EL (cell line): ENCODE data around the gene KRTAP12-3.
"Not testable (repeated sequence)": the region's sequence is repeated elsewhere in the genome, so short reads cannot be mapped to it uniquely, and the experiment has no call there.

Experiments
- DNase-seq: peaks from one replicate; pipeline ENCODE4 v3.0.0-alpha.2; 2016

Gene KRTAP12-3

DNA sequence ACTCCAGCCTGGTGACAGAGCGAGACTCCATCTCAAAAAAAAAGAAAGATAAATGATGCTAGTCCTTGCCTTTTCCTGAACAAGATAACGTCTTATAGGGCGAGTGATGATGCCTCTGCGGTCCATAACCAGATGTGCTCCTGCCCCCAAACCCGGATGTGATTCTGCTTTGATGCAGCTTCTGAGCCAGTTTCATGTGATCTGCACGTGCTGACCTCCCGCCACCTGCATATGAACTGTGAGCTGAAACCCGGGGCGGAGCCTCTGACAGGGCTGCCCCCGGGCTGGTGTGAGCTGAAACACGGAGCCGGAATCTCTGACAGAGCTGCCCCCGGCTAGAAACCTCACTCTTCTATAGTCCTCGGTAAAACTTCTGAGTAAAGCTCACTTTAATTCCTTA is 4.6 kb upstream of the KRTAP12-3 start:
- no peak for DNase-seq

DNA sequence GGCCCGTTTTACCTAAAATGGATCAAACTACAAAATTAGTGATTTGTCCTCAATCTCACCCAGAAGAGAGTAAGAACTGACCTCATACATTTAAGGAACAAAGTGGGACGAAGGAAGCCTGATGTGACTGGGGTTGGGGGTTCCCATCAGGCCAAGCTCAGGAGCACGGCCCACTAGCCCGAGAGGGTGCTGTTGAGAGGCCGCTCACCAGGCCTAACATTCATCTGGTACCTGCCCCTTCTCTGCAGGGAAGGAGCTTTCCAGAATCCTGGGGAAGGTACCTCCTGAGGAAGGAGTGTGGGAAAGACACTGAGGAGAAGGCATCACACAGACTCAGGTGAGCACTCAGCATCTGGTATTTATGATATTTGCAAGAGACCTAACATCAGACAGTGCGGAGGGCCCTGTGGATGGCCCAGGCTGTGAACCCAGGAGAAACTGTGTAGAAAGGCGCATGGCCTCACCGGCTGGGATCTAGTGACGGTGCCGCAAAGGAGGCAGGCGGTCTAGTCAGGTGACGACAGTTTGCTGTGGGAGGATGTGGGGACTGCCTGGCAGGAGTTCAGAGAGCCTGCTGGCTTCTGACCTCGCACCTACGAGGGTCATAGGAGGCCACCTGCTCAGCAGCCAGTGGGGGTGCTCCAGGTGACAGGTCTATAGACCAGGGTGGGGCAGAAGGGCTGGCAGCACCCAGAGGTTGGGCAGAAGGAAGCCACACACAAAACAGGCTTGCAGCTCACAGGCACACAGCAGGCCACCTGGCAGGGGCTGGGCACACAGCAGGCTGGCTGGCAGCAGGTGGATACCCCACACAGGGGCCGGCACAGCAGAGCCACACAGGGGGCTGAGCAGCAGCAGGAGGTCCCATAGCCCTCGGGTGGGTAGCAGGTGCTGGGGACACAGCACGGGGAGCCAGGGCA is 3.8 kb upstream of the KRTAP12-3 start:
- DNase-seq = no peak

DNA sequence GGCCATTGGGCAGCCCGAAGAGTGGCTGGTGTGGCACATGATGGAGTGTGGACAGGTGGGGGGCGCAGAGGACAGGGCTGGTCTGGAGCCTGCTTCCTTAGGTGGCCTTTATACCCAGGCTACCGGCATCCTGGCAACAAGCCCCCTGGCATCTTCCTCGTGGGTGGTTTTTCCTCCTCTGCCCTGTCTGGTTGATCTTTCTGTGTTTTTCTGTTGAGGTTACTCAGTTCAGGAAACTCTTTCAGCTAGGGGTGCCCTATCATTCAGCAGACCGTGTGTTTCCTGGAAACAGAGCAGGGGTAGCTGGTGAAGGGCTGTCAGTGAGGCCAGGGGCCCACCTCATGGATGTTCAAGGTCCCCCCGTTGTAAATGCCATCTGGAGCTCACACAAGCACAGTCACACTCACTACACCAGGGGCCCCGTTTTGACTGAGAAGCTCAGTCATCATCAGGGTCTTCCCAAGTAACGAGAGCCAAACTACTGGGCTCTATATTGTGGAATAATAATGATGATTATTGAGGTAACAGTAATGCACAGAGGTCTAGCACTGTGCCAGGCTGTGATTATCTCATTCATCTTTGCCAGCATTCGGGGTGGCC is 3.1 kb upstream of the KRTAP12-3 start, which contains the start of gene KRTAP12-4:
TSS of gene KRTAP12-4 (minus strand) at position 84 of the 600 bp plus-strand sequence. CDS start at position 39, 45 bp downstream.
- no peak for DNase-seq

DNA sequence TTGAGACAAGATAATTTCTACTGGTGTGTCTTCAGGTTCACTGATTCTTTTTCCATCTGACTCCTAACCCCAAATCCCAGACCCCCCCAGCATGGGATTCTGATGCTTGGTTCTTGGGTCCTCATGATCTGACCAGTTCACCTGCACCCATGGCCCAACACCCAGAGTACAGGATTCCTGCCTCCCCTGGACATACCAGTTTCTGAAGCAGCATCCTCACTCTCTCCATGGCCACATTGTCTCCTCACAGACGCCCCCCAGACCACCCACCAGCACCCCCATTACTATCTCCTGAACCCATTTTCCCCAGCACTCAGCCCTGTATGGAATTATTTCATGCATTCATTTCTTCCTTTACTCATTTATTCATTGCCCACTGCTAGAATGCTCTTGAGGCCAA is 864 bp upstream of the KRTAP12-3 start:
- no peak for DNase-seq

DNA sequence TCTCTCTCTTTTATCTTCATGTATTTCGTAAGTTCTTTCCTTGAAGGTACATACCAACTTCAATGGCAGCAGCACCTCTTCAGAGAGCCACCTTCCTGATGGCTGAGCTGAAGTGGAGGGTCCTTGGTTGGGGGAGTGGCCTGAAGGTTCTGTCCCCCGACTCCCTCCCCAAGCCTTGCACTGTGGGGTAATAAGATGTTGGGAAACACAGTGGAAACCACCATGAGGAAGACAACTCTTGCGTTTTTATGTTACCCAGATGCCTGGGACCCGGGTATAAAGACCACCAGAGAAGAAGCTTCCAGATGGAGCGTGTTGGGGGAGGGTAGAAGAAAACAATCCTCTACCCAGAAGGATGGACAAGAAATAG is 794 bp downstream of the KRTAP12-3 start:
- no peak for DNase-seq

DNA sequence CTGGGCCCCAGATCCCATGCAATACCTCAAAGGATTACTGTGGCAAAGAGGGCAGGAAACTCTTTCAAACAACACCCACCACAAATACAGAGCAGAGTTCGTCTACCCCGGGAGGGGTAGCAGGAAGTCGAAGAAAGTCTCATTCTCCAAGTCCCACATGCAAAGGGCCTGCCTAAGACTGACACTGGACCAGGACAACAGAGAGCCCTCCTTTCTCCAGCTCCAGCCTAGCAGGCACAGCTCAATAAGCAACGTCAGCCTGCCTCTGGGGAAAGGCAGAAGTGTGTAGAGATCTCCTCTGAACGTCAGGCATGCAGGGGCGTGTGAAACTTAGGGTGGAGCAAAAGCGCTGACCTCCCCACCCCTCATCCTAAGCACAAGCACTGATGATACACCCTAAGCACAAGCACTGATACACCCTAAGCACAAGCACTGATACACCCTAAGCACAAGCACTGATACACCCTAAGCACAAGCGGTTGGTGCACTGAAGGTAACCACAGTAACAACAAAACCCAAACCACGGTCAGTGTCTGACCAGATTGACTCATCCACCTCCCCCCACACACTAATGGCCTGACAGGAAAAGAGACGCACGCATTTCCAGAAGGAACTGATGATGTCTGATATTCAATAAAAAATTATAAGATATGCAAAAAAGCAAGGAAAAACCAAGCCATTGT is 1.3 kb downstream of the KRTAP12-3 start:
- DNase-seq = no peak

DNA sequence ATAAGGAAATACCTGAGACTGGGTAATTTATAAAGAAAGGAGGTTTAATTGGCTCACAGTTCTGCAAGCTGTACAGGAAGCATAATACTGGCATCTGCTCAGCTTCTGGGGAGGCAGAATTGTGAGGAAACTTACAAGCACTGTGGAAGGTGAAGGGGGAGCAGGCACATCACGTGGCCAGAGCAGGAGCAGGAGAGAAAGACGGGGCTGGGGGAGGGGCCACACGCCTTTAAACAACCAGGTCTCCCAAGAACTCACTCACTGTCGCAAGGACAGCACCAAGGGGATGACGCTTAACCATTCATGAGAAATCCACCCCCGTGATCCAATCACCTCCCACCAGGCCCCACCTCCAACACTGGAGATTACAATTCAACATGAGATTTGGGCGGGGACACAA is 3.8 kb downstream of the KRTAP12-3 start:
- not testable (repeated sequence) for DNase-seq

DNA sequence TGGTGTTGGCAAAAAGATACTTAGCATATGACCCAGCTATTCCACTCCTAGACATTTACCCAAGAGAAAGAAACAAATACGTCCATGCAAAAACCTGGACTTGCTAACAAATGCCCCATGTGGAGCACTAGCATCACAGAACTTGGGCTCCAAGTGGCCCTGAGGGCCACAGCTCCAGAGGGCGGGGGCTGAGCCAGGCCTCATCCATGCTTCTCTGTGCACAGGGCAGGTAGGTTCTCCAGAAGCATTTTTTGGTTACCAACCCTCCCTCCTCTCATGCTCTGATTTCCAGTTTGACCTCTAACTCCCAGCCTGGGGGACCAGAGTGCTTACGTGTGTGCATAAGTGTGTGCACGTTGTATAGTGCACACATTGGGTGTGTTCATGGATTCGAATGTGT is 7.0 kb downstream of the KRTAP12-3 start:
- DNase-seq = no peak

DNA sequence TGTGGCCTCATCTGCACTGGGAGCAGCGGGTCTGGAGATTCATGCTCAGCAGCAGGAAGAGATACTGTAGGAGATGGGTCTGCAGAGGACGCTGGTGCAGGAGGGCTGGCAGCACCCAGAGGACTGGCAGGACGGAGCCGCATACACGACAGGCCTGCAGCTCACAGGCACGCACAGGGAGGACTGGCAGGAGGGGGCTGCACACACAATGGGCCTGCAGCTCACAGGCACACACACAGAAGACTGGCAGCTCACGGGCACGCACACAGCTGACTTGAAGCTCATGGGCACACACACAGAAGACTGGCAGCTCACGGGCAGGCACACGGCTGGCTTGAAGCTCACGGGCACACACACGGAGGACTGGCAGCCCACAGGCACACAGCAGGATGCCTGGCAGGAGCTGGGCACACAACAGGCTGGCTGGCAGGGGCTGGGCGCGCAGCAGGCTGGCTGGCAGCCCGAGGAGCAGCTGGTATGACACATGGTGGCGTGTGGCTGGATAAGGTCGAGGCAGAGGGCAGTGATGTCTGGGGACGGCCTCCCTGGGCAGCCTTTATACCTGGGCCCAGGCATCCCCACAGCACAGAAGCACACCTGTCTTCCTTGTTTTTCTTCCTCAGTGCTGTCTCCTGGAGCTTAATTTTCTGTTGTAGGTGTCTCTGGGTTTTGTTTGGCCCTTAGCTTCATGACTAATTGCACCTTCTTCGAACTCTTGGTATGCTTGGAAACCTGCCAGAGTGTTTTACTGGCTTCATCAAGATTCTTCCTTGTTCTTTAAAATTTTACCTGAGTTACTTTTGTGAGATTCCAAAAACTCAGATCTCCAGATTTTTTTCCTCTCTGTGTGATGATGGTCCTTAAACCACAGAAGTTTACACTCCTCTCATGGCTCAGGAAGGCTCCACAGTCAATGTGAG is 8.9 kb downstream of the KRTAP12-3 start, which contains the start of gene KRTAP12-2:
TSS of gene KRTAP12-2 (minus strand) at position 527 of the 920 bp plus-strand sequence. CDS start at position 486, 41 bp downstream.
- no peak for DNase-seq

DNA sequence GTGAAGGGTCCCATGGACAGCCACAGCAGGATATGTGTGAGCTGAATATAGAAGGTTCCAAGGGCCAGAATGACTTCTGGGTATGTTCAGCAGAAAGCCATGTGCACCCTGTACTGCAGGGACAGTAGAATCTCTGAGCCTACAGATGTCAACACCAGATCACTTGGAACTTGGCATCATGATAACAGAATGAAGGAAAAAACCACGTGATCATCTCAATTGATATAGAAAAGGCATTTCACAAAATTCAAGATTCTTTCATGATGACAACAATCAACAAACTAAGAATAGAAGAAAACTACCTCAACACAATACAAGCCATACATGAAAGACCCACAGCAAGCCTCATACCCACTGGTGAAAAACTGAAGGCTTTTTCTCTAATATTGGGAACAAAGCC is 9.9 kb downstream of the KRTAP12-3 start:
- DNase-seq = no peak

DNA sequence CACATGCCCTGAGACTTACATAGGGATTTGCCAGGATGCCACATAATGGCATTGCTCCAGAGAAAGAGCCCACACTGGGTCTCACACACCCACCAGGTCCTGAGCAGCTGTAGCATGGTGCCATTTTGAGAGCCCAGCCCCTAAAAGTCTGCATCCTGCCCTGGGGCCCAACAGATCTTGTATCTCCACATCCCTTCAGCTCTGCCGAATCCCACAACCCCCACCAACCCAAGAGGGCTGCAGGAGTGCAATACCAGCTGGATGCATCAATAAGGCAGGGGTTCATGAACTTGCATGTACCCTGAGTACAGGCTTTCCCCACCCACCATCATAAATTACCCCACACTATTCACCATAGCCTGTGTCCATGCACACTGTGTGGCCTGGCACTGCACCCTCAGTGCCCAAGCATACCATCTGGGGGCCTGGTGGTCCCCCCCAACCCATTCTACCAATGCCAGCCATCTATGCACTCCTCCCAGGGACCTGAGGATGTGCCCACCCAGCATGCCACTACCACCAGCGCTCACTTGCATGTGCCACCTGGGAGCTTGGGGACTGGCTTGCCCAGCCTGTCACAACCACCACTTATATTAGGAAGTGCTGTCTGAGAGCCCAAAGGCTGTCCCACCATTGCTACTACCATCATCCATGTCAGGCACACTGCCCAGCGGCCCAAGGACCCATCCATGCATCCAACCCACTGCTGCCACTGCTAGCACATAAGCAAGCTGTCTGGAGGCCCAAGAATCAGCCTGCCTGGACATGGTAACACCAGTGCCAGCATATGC is 13.1 kb downstream of the KRTAP12-3 start:
- no peak for DNase-seq

DNA sequence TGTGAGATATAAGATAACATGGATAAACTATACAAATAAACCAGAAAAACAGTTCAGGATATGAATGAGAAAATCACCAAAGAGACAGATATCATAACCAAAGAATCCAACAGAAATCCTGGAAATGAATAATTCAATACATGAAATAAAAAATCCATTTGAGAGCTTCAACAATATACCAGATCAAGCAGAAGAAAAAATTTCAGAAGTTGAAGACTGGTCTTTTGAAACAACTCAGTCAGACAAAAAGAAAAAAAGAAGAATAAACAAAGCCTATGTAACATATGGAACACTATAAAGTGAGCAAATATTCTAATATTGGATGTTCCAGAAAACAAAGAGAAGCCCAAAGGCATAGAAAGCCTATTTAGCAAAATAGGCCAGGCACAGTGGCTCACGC is 14.2 kb downstream of the KRTAP12-3 start:
- no peak for DNase-seq

DNA sequence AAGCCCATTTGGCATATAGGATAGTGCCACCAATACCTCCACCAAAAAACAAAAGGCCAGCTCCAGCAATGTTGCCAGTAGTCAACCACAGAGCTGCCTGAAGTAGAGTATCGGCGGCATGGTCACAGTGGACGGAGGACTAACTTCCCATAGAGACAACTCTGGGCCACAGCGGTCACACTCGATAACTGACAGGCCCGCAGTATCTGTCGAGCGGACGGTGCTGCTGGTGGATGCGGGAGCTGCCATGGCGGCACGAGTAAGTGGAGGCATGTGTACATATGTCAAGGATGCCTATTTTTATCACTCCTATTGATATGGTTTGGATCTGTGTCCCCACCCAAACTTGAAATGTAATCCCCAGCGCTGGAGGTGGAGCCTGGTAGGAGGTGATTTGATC is 20.1 kb downstream of the KRTAP12-3 start:
- no peak for DNase-seq

DNA sequence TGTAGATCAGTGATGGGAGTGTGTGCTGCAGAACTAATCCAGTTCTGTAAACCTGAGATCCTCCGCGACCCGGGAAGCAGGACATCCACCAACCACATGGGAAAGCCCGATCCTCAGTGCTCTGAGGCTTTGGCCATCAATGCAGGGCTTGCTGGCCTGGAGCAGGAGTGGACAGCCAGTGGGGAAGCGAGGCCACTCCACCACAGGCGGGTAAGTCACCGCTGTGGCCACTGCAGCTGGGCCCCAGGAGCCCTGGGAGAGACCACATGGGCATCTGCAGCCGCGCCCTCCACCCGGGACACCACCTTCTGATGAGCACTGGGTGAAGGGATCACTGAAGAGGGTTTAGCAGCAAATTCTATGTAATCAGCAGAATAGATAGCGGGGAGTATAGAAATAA is 23.4 kb downstream of the KRTAP12-3 start:
- no peak for DNase-seq

DNA sequence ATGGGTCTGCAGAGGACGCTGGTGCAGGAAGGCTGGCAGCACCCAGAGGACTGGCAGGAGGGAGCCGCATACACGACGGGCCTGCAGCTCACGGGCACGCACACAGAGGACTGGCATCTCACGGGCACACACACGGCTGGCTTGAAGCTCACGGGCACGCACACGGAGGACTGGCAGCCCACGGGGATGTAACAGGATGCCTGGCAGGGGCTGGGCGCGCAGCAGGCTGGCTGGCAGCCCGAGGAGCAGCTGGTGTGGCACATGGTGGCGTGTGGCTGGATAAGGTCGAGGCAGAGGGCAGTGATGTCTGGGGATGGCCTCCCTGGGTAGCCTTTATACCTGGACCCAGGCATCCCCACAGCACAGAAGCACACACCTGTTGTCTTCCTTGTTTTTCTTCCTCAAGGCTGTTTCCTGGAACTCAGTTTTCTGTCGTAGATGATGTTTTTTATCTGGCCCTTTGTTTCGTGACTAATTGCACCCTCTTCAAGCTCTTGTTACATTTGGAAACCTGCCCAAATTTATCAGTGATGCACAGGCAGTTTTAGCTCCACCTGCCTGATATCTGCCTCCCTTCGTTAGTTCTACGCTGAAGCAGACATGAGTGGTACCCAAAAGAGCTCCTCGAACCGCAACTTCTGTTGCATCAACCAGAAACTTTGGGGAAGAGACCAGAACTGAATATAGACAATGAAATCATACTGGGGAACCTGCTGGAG is 24.3 kb downstream of the KRTAP12-3 start, which contains the start of gene KRTAP12-1:
TSS of gene KRTAP12-1 (minus strand) at position 303 of the 719 bp plus-strand sequence. CDS start at position 263, 40 bp downstream.
- no peak for DNase-seq

DNA sequence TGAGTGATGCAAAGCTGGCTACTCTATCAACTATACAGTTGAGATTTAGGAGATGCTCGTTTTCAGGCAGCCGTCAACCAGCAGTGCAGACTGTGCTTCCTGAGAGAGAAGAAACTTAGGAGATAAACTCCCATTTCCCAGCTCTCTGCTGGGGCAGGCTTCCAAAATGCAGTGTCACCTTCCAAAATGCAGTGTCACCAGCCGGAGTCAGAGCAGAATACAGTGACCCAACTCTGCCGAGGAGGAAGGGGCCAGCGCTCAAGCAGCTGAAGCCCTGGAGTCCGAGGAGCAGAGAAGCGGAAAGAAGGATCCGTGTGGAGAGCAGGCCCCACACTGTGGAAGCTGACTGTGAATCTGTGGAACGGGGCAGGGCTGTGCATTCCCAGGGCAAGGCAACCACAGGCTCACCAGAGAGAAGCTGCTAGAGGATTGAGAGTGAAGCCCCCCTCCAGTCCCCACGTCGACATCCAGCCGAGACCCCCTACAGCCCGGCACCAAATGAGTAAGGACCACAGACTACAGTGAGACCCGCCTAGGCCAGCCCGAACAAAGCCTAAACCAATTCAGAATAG is 24.9 kb downstream of the KRTAP12-3 start:
- no peak for DNase-seq

DNA sequence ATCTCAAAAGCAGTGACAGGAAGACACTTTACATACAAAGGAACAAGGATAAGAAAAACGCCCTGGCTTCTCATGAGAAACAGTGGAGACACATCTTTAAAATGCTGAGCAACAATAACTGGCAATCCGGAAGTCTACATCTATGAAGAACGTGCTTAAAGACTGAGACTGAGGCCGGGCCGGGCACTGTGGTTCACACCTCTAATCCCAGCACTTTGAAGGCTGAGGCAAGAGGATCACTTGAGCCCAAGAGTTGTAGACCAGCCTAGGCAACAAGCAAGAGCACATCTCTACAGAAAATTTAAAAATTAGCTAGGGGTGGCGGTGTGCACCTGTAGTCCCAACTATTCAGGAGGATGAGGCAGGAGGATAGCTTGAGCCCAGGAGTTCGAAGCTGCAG is 26.3 kb downstream of the KRTAP12-3 start:
- DNase-seq = no peak

DNA sequence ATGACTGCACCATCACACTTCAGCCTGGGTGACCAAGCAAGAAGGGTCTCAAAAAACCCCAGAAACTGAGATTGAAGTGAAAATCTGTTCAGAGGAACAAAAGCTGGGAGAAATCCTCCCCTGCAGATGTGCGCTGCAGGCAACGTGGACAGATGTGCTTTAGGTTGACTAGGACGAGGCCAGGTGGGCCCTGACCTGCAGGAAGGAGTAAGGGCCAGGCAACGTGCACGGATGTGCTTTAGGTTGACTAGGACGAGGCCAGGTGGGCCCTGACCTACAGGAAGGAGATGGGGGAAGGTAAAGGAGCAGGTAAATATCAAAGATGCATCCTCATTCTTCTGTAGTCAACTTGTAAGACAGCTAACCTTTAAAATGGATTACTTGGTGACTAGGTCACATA is 26.8 kb downstream of the KRTAP12-3 start:
- no peak for DNase-seq

DNA sequence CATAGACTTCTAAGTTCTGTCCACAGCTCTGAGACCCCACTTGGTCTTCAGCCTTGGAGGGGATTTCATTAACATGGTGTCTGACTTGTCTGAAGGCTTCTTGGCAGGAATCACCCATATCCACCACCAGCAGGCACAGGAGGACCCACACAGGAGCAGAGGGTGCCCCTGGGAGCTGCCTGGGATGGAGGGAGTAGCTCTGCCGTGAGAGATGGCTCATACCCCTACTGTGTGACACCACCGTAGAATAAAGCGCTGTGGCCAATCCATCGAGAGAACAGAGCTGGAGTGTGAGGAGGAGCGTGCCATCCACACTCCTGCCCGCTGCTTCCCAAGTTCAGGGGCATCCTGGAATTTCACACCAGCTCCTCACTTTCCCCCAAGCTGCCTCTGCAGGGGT is 27.3 kb downstream of the KRTAP12-3 start:
- DNase-seq = not testable (repeated sequence)

DNA sequence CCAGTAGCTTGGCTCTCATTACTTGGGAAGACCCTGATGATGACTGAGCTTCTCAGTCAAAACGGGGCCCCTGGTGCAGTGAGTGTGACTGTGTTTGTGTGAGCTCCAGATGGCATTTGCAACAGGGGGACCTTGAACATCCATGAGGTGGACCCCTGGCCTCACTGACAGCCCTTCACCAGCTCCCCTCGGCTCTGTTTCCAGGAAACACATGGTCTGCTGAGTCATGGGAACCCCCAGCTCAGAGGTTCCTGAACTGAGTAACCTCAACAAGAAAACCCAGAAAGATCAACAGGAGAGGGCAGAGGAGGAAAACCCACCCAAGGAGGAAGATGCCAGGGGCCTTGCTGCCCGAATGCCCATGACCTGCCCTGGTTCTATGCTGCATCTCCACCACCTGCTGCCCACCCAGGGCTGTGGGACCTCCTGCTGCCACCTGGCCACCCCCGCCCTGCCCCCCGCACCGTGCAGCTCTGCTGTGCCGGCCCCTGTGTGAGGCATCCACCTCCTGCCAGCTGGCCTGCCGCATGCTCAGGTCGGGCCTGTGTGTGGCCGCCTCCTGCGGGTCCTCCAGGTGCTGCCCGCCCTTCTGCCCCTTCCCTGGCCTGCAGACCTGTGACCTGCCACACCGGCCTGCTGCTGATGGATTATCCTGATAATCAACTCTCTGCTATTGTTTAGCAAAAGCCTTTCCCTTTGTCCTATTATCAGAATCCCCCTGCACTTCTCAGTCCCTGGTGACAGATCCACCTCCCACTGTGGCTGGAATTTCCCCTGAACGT is 28.5 kb downstream of the KRTAP12-3 start:
- no peak for DNase-seq
